K562 (cell line): ENCODE data around the gene WIF1. TPM values are rescaled to one million over a fixed set of nuclear protein-coding genes. Genes with fewer than 3 reads are reported as not detected.

Source experiments
- BCL6 ChIP-seq: fragments of 250-450 bp; sonication (Bioruptor Pico); IDR thresholded peaks from 2 replicates; pipeline ENCODE4 v1.4.0; 2020
- CBX1 ChIP-seq: sonication (generic); IDR thresholded peaks from 2 replicates; pipeline ENCODE4 v1.6.1; 2016; ENCODE audit warnings: antibody characterized with exemption, low read depth, mild to moderate bottlenecking
- HNRNPK ChIP-seq: fragments of 200-400 bp; formaldehyde crosslinking; IDR thresholded peaks from one replicate; pipeline ENCODE4 v1.6.1; 2018; ENCODE audit warnings: mild to moderate bottlenecking, low read depth, low read length; ENCODE audit not compliant: poor library complexity, severe bottlenecking
- HNRNPLL ChIP-seq: fragments of 200-400 bp; formaldehyde crosslinking; IDR thresholded peaks from 2 replicates; pipeline ENCODE4 v1.6.1; 2017; ENCODE audit warnings: low read length, low read depth, mild to moderate bottlenecking; ENCODE audit not compliant: poor library complexity, severe bottlenecking
- MEIS2 ChIP-seq: fragments of 450-650 bp; IDR thresholded peaks from 2 replicates; pipeline ENCODE4 v1.6.1; 2014; ENCODE audit warnings: mild to moderate bottlenecking; ENCODE audit not compliant: partially characterized antibody
- MTA1 ChIP-seq: fragments of 450-650 bp; IDR thresholded peaks from 2 replicates; pipeline ENCODE4 v1.6.1; 2017; ENCODE audit warnings: borderline replicate concordance
- NFATC3 ChIP-seq: fragments of 450-650 bp; IDR thresholded peaks from 2 replicates; pipeline ENCODE4 v1.6.1; 2017; ENCODE audit warnings: mild to moderate bottlenecking
- PHB ChIP-seq: fragments of 250-450 bp; sonication (Bioruptor Pico); IDR thresholded peaks from 2 replicates; pipeline ENCODE4 v1.5.0; 2021
- PURB ChIP-seq: sonication (generic); formaldehyde crosslinking; IDR thresholded peaks from 2 replicates; pipeline ENCODE4 v1.9.0; 2021; ENCODE audit warnings: low read depth, mild to moderate bottlenecking, missing genetic modification reagents
- RBFOX2 ChIP-seq: fragments of 200-400 bp; formaldehyde crosslinking; IDR thresholded peaks from 2 replicates; pipeline ENCODE4 v1.6.1; 2017; ENCODE audit warnings: low read depth, mild to moderate bottlenecking, low read length, moderate library complexity
- RBM15 ChIP-seq: fragments of 200-400 bp; formaldehyde crosslinking; IDR thresholded peaks from 2 replicates; pipeline ENCODE4 v1.6.1; 2018; ENCODE audit warnings: mild to moderate bottlenecking, low read length, moderate library complexity; ENCODE audit not compliant: insufficient read depth
- RFX7 ChIP-seq: fragments of 250-450 bp; sonication (Bioruptor Pico); IDR thresholded peaks from 2 replicates; pipeline ENCODE4 v1.5.1; 2021; ENCODE audit warnings: mild to moderate bottlenecking
- SOX6 ChIP-seq: fragments of 450-650 bp; IDR thresholded peaks from 2 replicates; pipeline ENCODE4 v1.6.1; 2014; ENCODE audit warnings: mild to moderate bottlenecking
- SRSF7 ChIP-seq: fragments of 200-400 bp; formaldehyde crosslinking; optimal IDR thresholded peaks from 2 replicates; pipeline ENCODE3; 2017; ENCODE audit warnings: mild to moderate bottlenecking, low read depth, low read length
- TAL1 ChIP-seq: fragments of 450-650 bp; IDR thresholded peaks from 2 replicates; pipeline ENCODE4 v1.6.1; 2016; ENCODE audit warnings: mild to moderate bottlenecking
- YBX1 ChIP-seq: fragments of 450-650 bp; IDR thresholded peaks from 2 replicates; pipeline ENCODE4 v1.7.1; 2016; ENCODE audit warnings: mild to moderate bottlenecking
- ZKSCAN3 ChIP-seq: fragments of 250-450 bp; sonication (Bioruptor Pico); IDR thresholded peaks from 2 replicates; pipeline ENCODE4 v1.4.0; 2020
- ZNF12 ChIP-seq: sonication (generic); formaldehyde crosslinking; IDR thresholded peaks from 2 replicates; pipeline ENCODE4 v1.4.0; 2020; ENCODE audit warnings: mild to moderate bottlenecking, missing genetic modification reagents
- polyA plus RNA-seq, 8 experiments: library from polyadenylated mRNA; depleted of rRNA in 4 of 8; stranded (reverse) in 5 of 8; unstranded in 3 of 8; fragments of >200 nt; fragmentation: Nextera tagmentation in 2 of 8; fragmentation: Illumina TruSeq in 1 of 8; extraction: Ambion mirVana in 2 of 8; extraction: Trizol in 1 of 8; gene quantifications; 2 replicates each; pipeline versions ENCODE4 v1.2.1 to v1.2.3, GENCODE V29; 2011 to 2014; ENCODE audit warnings: inconsistent platforms in 1 of 8, missing spikeins in 1 of 8
- total RNA-seq, 7 experiments: library from RNA; depleted of rRNA in 6 of 7; stranded (reverse); fragments of >200 nt in 6 of 7; fragmentation: Illumina TruSeq in 2 of 7; extraction: Trizol in 2 of 7; gene quantifications; 2 replicates each; pipeline versions ENCODE4 v1.2.1 to v1.2.3, GENCODE V29; 2011 to 2021; ENCODE audit warnings: low replicate concordance in 1 of 7
- TF ChIP-seq, protein P1 (sequence below), 3 experiments: fragments of 200-800 bp in 1 of 3; fragments of 250-450 bp in 1 of 3; fragments of 450-650 bp in 1 of 3; sonication (Bioruptor Pico) in 1 of 3; sonication (Bioruptor generic) in 1 of 3; formaldehyde crosslinking in 1 of 3; IDR thresholded peaks; 2 replicates each; pipeline versions ENCODE4 v1.6.1 to v1.8.0; 2016 to 2022; ENCODE audit warnings: mild to moderate bottlenecking in 2 of 3, missing genetic modification characterization in 2 of 3, missing compliant biosample characterization in 1 of 3, moderate library complexity in 1 of 3
- TF ChIP-seq, protein P2 (sequence below): fragments of 450-650 bp; formaldehyde crosslinking; IDR thresholded peaks from 2 replicates; pipeline ENCODE4 v1.4.0; 2022; ENCODE audit warnings: mild to moderate bottlenecking, moderate library complexity
- TF ChIP-seq, protein P3 (sequence below), 2 experiments: fragments of 450-650 bp; IDR thresholded peaks; 2 replicates each; pipeline ENCODE4 v1.6.1; 2016
- TF ChIP-seq, protein P4 (sequence below): fragments of 450-650 bp; formaldehyde crosslinking; IDR thresholded peaks from 2 replicates; pipeline ENCODE4 v1.4.0; 2020; ENCODE audit warnings: mild to moderate bottlenecking, mixed read lengths

Gene WIF1
- total and polyA plus RNA-seq, 9 of the 15 experiments (the other 6 are each of a cell fraction or from before 2014, with no cell fraction given), result not detected

DNA sequence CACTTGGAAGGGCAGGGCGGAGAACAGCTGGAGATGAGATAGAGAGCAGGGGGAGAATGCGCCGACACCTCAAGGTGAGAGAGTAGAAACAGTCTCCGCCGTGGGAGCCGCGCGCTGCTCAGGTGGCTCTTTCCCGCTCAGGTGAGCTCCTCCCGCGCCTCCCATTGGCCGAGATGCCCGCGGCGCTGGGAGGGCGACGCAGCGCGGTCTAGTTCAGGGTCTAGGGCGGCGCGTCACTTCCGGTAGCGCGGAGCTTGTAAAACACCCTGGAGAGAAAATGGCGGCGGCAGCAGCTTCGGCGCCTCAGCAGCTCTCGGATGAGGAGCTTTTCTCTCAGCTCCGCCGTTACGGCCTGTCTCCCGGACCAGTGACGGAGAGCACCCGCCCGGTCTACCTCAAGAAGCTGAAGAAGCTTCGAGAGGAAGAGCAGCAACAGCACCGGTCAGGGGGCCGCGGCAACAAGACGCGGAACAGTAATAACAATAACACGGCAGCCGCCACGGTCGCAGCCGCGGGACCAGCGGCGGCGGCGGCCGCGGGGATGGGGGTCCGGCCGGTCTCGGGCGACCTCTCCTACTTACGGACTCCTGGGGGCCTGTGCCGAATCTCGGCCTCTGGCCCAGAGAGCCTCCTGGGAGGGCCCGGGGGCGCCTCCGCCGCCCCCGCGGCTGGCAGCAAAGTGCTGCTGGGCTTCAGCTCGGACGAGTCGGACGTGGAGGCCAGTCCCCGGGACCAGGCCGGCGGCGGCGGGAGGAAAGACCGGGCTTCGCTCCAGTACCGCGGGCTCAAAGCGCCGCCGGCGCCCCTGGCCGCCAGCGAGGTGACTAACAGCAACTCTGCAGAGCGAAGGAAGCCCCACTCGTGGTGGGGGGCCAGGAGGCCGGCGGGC lies 48.5 kb upstream of the WIF1 start, which contains the start of gene LEMD3 (continued):
- TF ChIP-seq NFATC3 (no peak), MEIS2 (no peak), RBFOX2 (peak; percentile 96), YBX1 (no peak), RBM15 (no peak), ZNF12 (CRISPR knock-in tag) (0 out of 2 replicates have a peak, but pooled peaks have one; percentile 48), HNRNPK (no peak), BCL6 (CRISPR knock-in tag) (no peak), SOX6 (peak; percentile 34; the same call in 1 of the 2 replicates), MTA1 (peak; percentile 94), ZKSCAN3 (CRISPR knock-in tag) (no peak), CBX1 (no peak), PURB (CRISPR knock-in tag) (no peak), RFX7 (CRISPR knock-in tag) (no peak), PHB (no peak), SRSF7 (no peak), HNRNPLL (peak; percentile 49), TAL1 (no peak)
- TF ChIP-seq, protein P1, sequence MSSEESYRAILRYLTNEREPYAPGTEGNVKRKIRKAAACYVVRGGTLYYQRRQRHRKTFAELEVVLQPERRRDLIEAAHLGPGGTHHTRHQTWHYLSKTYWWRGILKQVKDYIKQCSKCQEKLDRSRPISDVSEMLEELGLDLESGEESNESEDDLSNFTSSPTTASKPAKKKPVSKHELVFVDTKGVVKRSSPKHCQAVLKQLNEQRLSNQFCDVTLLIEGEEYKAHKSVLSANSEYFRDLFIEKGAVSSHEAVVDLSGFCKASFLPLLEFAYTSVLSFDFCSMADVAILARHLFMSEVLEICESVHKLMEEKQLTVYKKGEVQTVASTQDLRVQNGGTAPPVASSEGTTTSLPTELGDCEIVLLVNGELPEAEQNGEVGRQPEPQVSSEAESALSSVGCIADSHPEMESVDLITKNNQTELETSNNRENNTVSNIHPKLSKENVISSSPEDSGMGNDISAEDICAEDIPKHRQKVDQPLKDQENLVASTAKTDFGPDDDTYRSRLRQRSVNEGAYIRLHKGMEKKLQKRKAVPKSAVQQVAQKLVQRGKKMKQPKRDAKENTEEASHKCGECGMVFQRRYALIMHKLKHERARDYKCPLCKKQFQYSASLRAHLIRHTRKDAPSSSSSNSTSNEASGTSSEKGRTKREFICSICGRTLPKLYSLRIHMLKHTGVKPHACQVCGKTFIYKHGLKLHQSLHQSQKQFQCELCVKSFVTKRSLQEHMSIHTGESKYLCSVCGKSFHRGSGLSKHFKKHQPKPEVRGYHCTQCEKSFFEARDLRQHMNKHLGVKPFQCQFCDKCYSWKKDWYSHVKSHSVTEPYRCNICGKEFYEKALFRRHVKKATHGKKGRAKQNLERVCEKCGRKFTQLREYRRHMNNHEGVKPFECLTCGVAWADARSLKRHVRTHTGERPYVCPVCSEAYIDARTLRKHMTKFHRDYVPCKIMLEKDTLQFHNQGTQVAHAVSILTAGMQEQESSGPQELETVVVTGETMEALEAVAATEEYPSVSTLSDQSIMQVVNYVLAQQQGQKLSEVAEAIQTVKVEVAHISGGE (CRISPR knock-in tag; IDR thresholded peaks at IDR 0.05), result peak in 1 of 3 experiments; percentile 52; a peak in 1 of 6 replicates
- TF ChIP-seq, protein P2, sequence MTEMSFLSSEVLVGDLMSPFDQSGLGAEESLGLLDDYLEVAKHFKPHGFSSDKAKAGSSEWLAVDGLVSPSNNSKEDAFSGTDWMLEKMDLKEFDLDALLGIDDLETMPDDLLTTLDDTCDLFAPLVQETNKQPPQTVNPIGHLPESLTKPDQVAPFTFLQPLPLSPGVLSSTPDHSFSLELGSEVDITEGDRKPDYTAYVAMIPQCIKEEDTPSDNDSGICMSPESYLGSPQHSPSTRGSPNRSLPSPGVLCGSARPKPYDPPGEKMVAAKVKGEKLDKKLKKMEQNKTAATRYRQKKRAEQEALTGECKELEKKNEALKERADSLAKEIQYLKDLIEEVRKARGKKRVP (CRISPR knock-in tag), result no peak
- TF ChIP-seq, protein P3, sequence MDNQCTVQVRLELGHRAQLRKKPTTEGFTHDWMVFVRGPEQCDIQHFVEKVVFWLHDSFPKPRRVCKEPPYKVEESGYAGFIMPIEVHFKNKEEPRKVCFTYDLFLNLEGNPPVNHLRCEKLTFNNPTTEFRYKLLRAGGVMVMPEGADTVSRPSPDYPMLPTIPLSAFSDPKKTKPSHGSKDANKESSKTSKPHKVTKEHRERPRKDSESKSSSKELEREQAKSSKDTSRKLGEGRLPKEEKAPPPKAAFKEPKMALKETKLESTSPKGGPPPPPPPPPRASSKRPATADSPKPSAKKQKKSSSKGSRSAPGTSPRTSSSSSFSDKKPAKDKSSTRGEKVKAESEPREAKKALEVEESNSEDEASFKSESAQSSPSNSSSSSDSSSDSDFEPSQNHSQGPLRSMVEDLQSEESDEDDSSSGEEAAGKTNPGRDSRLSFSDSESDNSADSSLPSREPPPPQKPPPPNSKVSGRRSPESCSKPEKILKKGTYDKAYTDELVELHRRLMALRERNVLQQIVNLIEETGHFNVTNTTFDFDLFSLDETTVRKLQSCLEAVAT (IDR thresholded peaks at IDR 0.05), result peak in 1 of 2 experiments; percentile 33; a peak in 1 of 4 replicates
- TF ChIP-seq, protein P4, sequence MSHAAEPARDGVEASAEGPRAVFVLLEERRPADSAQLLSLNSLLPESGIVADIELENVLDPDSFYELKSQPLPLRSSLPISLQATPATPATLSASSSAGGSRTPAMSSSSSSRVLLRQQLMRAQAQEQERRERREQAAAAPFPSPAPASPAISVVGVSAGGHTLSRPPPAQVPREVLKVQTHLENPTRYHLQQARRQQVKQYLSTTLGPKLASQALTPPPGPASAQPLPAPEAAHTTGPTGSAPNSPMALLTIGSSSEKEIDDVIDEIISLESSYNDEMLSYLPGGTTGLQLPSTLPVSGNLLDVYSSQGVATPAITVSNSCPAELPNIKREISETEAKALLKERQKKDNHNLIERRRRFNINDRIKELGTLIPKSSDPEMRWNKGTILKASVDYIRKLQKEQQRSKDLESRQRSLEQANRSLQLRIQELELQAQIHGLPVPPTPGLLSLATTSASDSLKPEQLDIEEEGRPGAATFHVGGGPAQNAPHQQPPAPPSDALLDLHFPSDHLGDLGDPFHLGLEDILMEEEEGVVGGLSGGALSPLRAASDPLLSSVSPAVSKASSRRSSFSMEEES (CRISPR knock-in tag), result no peak
